ENCODE data around the gene PKM. TPM values are rescaled to one million over a fixed set of nuclear protein-coding genes. Genes with fewer than 3 reads are reported as not detected.

The PKM gene
- total RNA-seq, 2 experiments from 2014 or later, result 2,479 to 3,112 TPM

- H3K9me3 Mint-ChIP-seq (ENCODE audit: low read depth), result no peaks in the 10 kb centered on the region
- peak overlapping the region; percentile 89 for H3K27ac Mint-ChIP-seq
- H3K27me3 Mint-ChIP-seq, result no peaks in the 10 kb centered on the region
- peaks cover 78% of the 10 kb centered on the region for H3K4me1 Mint-ChIP-seq
- ATAC-seq (no peak), DNase-seq (peak; percentile 13)
- peak overlapping the region; percentile 34 for H3K4me3 Mint-ChIP-seq
- intact Hi-C loops (cut with DNase I, micrococcal nuclease), result no loop called here
- H3K36me3 Mint-ChIP-seq (ENCODE audit: low read depth), result peaks cover 88% of the 10 kb centered on the region
- POLR2A ChIA-PET, result interaction anchor here (0.6 kb wide), 2 partner anchors 8 to 1840 kb away, joined by 5 read pairs; partner anchors contain the start of gene PKM
- CTCF ChIA-PET, result interaction anchor here (2.0 kb wide), 1 partner anchor 22 kb away, joined by 8 read pairs; no protein-coding TSS in a partner anchor
These were observed 8.6 kb downstream of the PKM start for GRCh38 chr15:72222393-72222792.

- CTCF ChIA-PET, result interaction anchor here (0.8 to 2.0 kb wide), 3 partner anchors 12 to 20 kb away, joined by 3 to 8 read pairs (median 3); no protein-coding TSS in a partner anchor
- Mint-ChIP-seq H3K4me1 (peaks cover 68% of the 10 kb centered on the region), H3K27ac (peak overlapping the region; percentile 55)
These were observed 10.3 kb downstream of the PKM start for GRCh38 chr15:72220687-72221086.

GRCh38 chr15:72217216-72217615 is 13.8 kb downstream of the PKM start:
- no peak overlapping the region for H3K4me3 Mint-ChIP-seq
- ATAC-seq (no peak), DNase-seq (no peak)
- peaks cover 82% of the 10 kb centered on the region for H3K36me3 Mint-ChIP-seq (ENCODE audit: low read depth)
- intact Hi-C loops (cut with DNase I, micrococcal nuclease), result no loop called here
- no peaks in the 10 kb centered on the region for H3K9me3 Mint-ChIP-seq (ENCODE audit: low read depth)
- ChIA-PET CTCF (interaction anchor here (1.0 to 3.8 kb wide), 4 partner anchors 9 to 34 kb away, joined by 3 to 17 read pairs (median 4); no protein-coding TSS in a partner anchor), POLR2A (interaction anchor here (1.3 kb wide), 1 partner anchor 9 kb away, joined by 6 read pairs; no protein-coding TSS in a partner anchor)
- H3K27me3 Mint-ChIP-seq, result no peaks in the 10 kb centered on the region
- H3K27ac Mint-ChIP-seq, result no peak overlapping the region
- H3K4me1 Mint-ChIP-seq, result peaks cover 41% of the 10 kb centered on the region

More at GRCh38 chr15:72220687-72221086, 10.3 kb downstream of the PKM start:
- no peaks in the 10 kb centered on the region for H3K9me3 Mint-ChIP-seq (ENCODE audit: low read depth)
- ATAC-seq (no peak), DNase-seq (no peak)
- intact Hi-C loops (cut with DNase I, micrococcal nuclease), result no loop called here
- no peak overlapping the region for H3K4me3 Mint-ChIP-seq
- POLR2A ChIA-PET, result interaction anchor here (1.2 kb wide), 2 partner anchors 10 to 21 kb away, joined by 3 to 8 read pairs; partner anchors contain the start of gene PKM
- no peaks in the 10 kb centered on the region for H3K27me3 Mint-ChIP-seq
- peaks cover 86% of the 10 kb centered on the region for H3K36me3 Mint-ChIP-seq (ENCODE audit: low read depth)

GRCh38 chr15:72216079-72216478 is 14.9 kb downstream of the PKM start:
- H3K27ac Mint-ChIP-seq, result no peak overlapping the region
- DNase-seq (no peak), ATAC-seq (no peak)
- no peaks in the 10 kb centered on the region for H3K9me3 Mint-ChIP-seq (ENCODE audit: low read depth)
- intact Hi-C loops (cut with DNase I, micrococcal nuclease), result no loop called here
- peaks cover 84% of the 10 kb centered on the region for H3K36me3 Mint-ChIP-seq (ENCODE audit: low read depth)
- H3K27me3 Mint-ChIP-seq, result no peaks in the 10 kb centered on the region
- H3K4me1 Mint-ChIP-seq, result peaks cover 31% of the 10 kb centered on the region
- POLR2A ChIA-PET, result no interaction called here
- CTCF ChIA-PET, result interaction anchor here (1.0 to 3.8 kb wide), 5 partner anchors 8 to 58 kb away, joined by 3 to 17 read pairs (median 3); no protein-coding TSS in a partner anchor
- no peak overlapping the region for H3K4me3 Mint-ChIP-seq

GRCh38 chr15:72207558-72208085 is 23.4 kb downstream of the PKM start:
- Mint-ChIP-seq H3K4me1 (peaks cover 34% of the 10 kb centered on the region), H3K27me3 (no peaks in the 10 kb centered on the region), H3K4me3 (no peak overlapping the region), H3K27ac (no peak overlapping the region), H3K36me3 (ENCODE audit: low read depth) (peaks cover 97% of the 10 kb centered on the region), H3K9me3 (ENCODE audit: low read depth) (no peaks in the 10 kb centered on the region)
- POLR2A ChIA-PET, result no interaction called here
- CTCF ChIA-PET, result interaction anchor here (0.8 to 1.5 kb wide), 4 partner anchors 9 to 66 kb away, joined by 3 to 6 read pairs (median 4); no protein-coding TSS in a partner anchor
- ATAC-seq (no peak), DNase-seq (no peak)
- intact Hi-C loops (cut with DNase I, micrococcal nuclease), result loop anchor here in 1 of 2 experiments (2.0 kb wide), 1 partner anchor 17 kb away; no protein-coding TSS in a partner anchor

- Mint-ChIP-seq H3K4me3 (no peak overlapping the region), H3K9me3 (ENCODE audit: low read depth) (no peaks in the 10 kb centered on the region), H3K4me1 (peaks cover 37% of the 10 kb centered on the region), H3K27me3 (no peaks in the 10 kb centered on the region), H3K27ac (peak overlapping the region; percentile 73), H3K36me3 (ENCODE audit: low read depth) (peaks cover 97% of the 10 kb centered on the region)
- ATAC-seq (no peak), DNase-seq (no peak)
- intact Hi-C loops (cut with DNase I, micrococcal nuclease), result loop anchor here in 1 of 2 experiments (2.0 kb wide), 1 partner anchor 18 kb away; no protein-coding TSS in a partner anchor
- CTCF ChIA-PET, result interaction anchor here (1.5 kb wide), 1 partner anchor 20 kb away, joined by 5 read pairs; no protein-coding TSS in a partner anchor
- POLR2A ChIA-PET, result interaction anchor here (0.5 kb wide), 1 partner anchor 20 kb away, joined by 3 read pairs; no protein-coding TSS in a partner anchor
These were observed 24.4 kb downstream of the PKM start for GRCh38 chr15:72206677-72207000.

GRCh38 chr15:72205896-72206676 is 24.9 kb downstream of the PKM start:
- intact Hi-C loops (cut with DNase I, micrococcal nuclease), result loop anchor here (2.0 kb wide), 2 partner anchors 19 to 21 kb away; no protein-coding TSS in a partner anchor
- CTCF ChIA-PET, result interaction anchor here (0.6 to 1.5 kb wide), 4 partner anchors 21 to 544 kb away, joined by 3 to 5 read pairs (median 3); no protein-coding TSS in a partner anchor
- no peaks in the 10 kb centered on the region for H3K9me3 Mint-ChIP-seq (ENCODE audit: low read depth)
- H3K36me3 Mint-ChIP-seq (ENCODE audit: low read depth), result peaks cover 95% of the 10 kb centered on the region
- peak overlapping the region; percentile 80 for H3K27ac Mint-ChIP-seq
- H3K4me3 Mint-ChIP-seq, result no peak overlapping the region
- no peak for ATAC-seq
- POLR2A ChIA-PET, result interaction anchor here (1.0 kb wide), 1 partner anchor 21 kb away, joined by 3 read pairs; no protein-coding TSS in a partner anchor
- no peak for DNase-seq
- H3K27me3 Mint-ChIP-seq, result no peaks in the 10 kb centered on the region
- peaks cover 37% of the 10 kb centered on the region for H3K4me1 Mint-ChIP-seq

- POLR2A ChIA-PET, result interaction anchor here (0.7 to 1.0 kb wide), 2 partner anchors 22 to 23 kb away, joined by 3 to 10 read pairs; no protein-coding TSS in a partner anchor
- CTCF ChIA-PET, result interaction anchor here (0.6 to 1.2 kb wide), 3 partner anchors 22 to 544 kb away, joined by 3 read pairs; no protein-coding TSS in a partner anchor
- Mint-ChIP-seq H3K4me3 (no peak overlapping the region), H3K27me3 (no peaks in the 10 kb centered on the region), H3K4me1 (peaks cover 35% of the 10 kb centered on the region), H3K9me3 (ENCODE audit: low read depth) (no peaks in the 10 kb centered on the region), H3K27ac (peak overlapping the region; percentile 80), H3K36me3 (ENCODE audit: low read depth) (peaks cover 95% of the 10 kb centered on the region)
- ATAC-seq, result peak; percentile 31
- intact Hi-C loops (cut with DNase I, micrococcal nuclease), result loop anchor here in 1 of 2 experiments (2.0 kb wide), 1 partner anchor 22 kb away; no protein-coding TSS in a partner anchor
- DNase-seq, result no peak
These were observed 25.7 kb downstream of the PKM start for GRCh38 chr15:72205273-72205672.

- intact Hi-C loops (cut with DNase I, micrococcal nuclease), result no loop called here
- POLR2A ChIA-PET, result interaction anchor here (1.5 kb wide), 1 partner anchor 23 kb away, joined by 4 read pairs; no protein-coding TSS in a partner anchor
- peaks cover 96% of the 10 kb centered on the region for H3K36me3 Mint-ChIP-seq (ENCODE audit: low read depth)
These were observed 27.5 kb downstream of the PKM start for GRCh38 chr15:72203507-72203837.

GRCh38 chr15:72202801-72203506 is 28.0 kb downstream of the PKM start:
- Mint-ChIP-seq H3K36me3 (ENCODE audit: low read depth) (peaks cover 96% of the 10 kb centered on the region), H3K27me3 (peaks cover 2% of the 10 kb centered on the region), H3K4me3 (no peak overlapping the region), H3K4me1 (peaks cover 37% of the 10 kb centered on the region), H3K27ac (peak overlapping the region; percentile 33), H3K9me3 (ENCODE audit: low read depth) (no peaks in the 10 kb centered on the region)
- intact Hi-C loops (cut with DNase I, micrococcal nuclease), result no loop called here
- ChIA-PET CTCF (interaction anchor here (0.6 to 1.0 kb wide), 4 partner anchors 24 to 221 kb away, joined by 3 to 4 read pairs (median 4); no protein-coding TSS in a partner anchor), POLR2A (interaction anchor here (1.5 kb wide), 1 partner anchor 24 kb away, joined by 4 read pairs; no protein-coding TSS in a partner anchor)
- ATAC-seq (no peak), DNase-seq (no peak)

More at GRCh38 chr15:72203507-72203837, 27.5 kb downstream of the PKM start:
- Mint-ChIP-seq H3K4me1 (peaks cover 36% of the 10 kb centered on the region), H3K27me3 (no peaks in the 10 kb centered on the region), H3K9me3 (ENCODE audit: low read depth) (no peaks in the 10 kb centered on the region), H3K27ac (peak overlapping the region; percentile 33), H3K4me3 (no peak overlapping the region)
- CTCF ChIA-PET, result interaction anchor here (0.6 to 0.8 kb wide), 3 partner anchors 23 to 221 kb away, joined by 3 to 4 read pairs (median 3); no protein-coding TSS in a partner anchor
- no peak for DNase-seq
- ATAC-seq, result no peak

Data from activated CD4-positive, alpha-beta T cell treated with anti-CD3 and anti-CD28 coated beads for 36 hours (primary cell).